HG02852 (cell line): ENCODE measurements around the gene CERK.
"Not testable (repeated sequence)": the region's sequence is repeated elsewhere in the genome, so short reads cannot be mapped to it uniquely, and the experiment has no call there.

Experiments used
- ATAC-seq: cut with Tn5 transposase; IDR thresholded peaks from one replicate; pipeline ENCODE4 v1.9.1; 2021; ENCODE audit warnings: mild to moderate bottlenecking, moderate library complexity; ENCODE audit not compliant: unreplicated experiment

Gene CERK

DNA sequence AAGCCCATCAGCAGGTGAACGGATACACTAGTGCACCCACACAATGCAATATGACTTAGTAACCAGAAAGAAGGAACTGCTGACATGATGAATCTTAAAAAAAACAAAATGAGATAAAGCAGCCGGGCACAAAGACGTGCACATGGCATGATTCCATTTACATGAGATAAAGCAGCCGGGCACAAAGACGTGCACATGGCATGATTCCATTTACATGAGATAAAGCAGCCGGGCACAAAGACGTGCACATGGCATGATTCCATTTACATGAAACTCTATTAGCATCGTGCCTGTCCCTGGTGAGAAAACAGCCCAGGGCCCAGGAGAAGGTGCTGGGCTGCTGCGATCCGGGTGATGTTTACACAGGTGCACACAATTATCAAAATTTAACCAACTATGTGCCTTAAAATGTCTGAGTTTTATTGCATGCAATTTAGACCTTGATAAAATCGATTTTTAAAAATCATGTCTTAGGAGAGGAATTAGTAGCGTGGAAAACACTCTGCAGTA is 3.8 kb downstream of the CERK start:
- not testable (repeated sequence) for ATAC-seq

DNA sequence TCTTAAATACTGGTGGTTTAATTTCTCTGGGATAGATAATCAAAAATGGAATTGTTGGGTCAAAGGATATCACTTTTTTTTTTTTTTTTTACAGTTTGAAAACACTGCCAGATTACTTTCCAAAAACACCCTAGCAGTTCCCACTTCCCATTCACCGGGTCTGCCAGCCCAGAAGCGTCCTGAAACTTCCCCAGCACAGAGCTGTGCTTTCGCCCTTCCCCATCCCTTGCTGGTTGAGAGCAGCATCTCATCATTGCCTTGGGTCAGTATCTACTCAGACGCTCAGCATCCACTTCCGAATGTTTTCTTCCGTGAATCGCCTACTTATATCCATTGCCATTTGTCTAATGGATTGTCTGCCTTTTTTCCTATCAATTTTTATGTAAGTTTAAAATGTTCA is 5.5 kb downstream of the CERK start:
- ATAC-seq, result no peak

DNA sequence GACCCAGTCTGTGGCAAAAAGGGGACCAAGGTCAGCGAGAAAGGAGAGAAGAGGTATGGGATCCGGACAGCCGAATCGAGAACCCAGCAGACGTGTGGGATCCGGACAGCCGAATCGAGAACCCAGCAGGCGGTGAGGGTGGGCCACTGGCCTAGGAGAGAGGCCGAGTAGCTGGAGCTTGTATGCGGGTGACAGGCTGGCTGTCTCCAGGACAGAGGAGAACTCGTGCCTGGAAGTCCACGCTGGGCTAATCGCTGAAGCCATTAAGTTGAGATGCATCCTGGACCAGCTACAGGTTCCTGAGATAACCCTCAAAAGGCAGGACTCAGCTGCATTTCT is 6.0 kb downstream of the CERK start:
- no peak for ATAC-seq

DNA sequence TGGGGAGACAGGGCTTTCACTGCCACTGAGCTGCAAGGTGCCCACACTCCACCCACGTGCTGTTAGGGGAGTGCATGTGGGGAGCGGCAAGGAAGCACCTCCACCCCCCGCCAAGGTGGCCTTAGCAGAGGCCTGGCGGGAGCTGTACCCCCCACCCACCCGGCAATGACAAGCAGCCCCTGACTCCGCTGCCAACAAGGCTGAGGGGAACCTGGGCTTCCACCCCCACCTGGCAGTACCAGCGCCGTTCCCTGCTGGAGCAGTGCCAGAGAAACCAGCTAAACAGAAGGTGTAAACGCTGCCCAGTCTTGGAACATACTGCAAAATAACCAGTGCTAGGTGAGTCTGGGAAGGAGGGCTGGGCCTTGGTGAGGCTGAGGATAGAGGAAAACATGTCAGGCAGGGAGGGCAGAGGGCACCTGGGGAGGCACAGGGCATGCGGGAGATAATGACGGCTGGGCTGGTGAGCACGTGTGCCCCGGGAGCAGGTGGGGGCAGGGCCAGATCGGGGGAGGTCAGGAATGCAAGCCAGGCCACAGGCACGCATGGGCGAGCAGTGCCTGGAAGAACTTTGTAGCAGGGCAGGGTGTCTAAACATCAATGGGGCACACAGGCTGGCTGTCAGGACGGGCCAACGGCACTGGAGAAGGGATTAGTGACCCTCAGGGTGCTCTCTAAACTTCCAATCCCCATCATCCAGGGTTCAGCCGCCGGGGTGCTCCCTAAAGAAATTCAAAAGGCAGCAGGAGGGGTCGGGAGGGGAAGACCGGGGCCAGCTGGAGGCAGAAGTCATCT is 6.6 kb downstream of the CERK start:
- no peak for ATAC-seq

DNA sequence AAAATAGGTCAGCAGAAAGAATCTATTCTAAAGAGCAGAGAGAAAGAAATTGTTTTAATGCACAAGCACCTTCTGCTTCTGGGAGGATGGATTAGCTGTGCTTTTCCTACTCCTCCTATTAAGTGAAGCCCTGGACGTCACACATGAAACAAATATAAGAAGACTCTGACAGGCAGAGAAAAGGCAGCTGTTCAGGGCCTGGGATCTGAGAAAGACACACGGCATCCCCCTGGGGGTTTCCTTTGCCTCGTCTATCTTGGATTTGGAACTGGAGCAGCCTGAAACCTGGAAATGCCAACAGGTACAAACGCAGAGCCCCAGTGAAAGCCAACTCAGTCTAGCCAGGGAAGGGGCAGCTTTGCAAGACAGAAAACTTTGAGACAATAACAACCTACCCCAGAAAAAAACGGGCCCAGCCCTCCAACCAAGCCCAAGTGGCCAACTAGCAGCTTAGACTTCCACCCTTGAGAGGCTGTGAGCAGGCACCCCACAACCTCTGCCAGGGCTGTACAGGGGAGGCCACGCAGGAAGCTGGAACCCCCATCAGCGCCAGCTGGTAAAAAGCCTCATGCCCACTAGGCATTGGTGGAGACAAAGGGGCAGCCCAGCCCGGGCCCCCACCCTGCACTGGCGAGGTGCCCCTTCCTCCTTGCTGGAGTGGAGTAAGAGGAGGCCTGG is 7.3 kb downstream of the CERK start:
- no peak for ATAC-seq

DNA sequence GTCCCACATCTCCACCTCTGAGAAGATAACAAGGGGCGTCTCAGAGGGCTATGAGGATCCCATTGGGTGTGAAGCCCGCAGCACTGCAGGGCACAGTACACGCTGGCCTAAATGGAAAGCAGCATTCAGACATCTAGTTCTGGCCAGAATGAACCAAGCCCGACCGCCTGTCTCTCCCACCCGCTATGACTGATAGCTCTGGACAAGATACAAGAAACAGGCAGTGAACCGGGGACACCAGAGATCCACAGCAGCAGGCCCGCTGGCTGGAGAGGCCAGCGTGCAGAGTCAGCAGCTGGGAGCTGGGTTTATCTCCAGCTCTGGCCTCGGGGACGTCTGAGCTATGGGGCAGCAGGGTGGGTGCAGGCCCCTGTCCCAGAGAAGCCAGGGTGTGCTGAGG is 9.6 kb downstream of the CERK start:
- no peak for ATAC-seq

DNA sequence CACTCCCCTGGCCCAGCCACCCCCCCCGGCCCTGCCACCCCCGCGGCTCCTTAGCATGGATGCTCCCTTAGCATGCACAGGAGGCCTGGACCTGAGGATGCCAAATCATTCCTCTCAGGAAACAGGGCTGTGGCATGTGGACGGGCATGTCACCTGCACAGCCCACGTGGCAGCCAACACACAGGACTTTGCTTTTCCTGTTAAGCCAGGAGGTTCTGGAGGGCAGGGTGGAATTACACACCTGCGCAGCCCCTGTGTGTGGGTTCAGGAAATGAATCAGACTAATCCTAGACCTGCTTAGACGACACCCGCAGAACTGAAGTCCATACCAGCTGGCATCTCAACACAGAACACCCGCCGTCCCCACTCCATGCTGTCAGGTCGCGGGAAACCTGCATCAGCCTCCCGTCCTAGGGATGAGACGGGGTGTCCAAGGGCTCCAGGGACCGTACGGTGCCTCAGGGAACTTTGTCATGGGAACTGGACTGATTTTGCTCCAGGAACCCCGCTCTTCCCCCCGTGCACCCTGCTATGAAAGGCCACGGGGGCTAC is 10.2 kb downstream of the CERK start:
- no peak for ATAC-seq

DNA sequence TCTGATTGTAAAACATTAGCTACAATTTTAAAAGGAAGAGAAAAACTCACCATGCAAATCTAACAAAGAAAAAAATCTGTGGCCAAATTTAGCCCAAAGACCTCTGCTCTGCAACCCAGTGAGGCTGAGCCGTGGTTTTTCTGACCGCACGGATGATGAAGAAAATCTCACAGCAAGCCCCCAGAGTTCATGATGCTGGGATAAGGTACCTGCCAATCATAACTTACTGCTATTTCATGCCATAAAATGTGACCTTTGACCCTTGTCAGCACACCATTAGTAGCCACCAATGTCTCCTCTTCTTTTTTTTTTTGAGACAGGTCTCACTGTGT is 11.1 kb downstream of the CERK start:
- ATAC-seq, result no peak

DNA sequence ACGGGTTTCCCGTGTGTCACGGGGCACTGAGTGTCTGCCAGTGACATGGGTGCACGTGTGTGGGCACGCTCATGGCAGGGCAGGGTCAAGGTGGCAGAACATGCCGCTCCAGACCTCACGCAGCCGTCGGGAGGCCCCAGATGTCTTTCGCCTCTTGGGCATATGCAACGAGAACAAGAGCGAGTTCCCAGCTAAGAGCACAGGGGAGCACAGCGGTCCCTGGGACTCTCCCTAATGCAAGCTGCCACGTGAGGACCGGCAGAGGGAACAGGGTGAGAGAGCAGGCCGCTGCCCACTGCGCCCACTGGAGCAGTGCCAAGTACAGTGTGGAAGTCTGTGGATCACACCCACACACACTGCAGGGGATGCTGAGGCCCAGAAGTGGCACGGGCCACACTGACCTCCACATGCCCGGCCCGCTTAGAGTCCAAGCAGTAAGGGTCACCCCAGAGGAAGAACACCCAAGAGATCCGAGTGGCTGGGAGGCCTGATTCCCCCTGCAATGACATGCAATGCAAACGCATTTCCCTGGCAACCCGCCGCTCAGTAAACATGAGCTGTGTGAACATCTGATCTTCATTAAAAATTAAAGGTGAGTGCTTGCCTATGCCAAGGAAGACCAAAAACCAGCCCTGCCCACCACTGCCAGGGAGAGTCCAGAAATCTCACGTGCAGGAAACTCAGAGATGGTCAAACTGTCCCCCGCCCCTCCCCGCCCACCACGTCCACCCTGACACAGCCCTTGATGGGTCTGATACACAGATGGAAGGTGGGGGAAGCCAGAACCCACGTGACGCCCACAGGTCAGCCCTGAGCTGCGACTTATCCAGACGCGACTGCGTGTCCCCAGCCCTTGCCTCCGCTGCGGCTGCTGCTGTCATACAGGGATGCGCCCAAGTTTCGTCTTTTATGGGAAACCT is 11.7 kb downstream of the CERK start:
- ATAC-seq, result no peak

DNA sequence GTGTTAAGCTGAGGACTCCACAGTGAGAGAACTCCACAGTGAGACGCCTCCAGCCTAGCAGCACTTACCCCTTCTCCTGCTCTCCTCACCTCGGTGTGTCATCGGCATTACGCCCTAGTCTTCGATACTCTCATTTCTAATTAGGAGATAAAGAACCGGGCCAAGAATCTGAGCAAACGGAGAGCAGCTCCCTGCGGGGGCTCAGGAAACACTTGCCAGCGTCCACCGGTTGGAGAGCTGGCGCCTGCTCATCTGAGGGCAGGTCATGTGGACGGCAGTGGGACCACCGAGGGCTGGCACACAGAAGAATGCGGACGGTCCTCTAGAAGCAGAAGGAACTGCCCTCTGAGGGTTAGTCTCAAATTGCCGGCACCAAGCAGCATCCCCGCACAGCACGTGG is 13.0 kb downstream of the CERK start:
- no peak for ATAC-seq

DNA sequence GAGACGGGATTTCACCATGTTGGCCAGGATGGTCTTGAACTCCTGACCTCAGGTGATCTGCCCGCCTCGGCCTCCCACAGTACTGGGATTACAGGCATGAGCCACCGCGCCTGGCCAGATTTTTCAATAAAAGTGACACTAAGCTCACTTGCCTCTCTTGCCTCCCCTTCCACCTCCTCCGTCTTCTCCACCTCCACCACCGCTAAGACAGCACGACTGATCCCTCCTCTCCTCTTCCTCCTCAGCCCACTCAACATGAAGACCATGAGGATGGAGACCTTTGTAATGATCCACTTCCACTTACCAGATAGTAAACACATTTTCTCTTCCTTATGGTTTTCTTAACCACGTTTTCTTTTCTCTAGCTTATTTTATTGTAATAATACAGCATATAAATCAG is 14.2 kb downstream of the CERK start:
- ATAC-seq, result no peak

DNA sequence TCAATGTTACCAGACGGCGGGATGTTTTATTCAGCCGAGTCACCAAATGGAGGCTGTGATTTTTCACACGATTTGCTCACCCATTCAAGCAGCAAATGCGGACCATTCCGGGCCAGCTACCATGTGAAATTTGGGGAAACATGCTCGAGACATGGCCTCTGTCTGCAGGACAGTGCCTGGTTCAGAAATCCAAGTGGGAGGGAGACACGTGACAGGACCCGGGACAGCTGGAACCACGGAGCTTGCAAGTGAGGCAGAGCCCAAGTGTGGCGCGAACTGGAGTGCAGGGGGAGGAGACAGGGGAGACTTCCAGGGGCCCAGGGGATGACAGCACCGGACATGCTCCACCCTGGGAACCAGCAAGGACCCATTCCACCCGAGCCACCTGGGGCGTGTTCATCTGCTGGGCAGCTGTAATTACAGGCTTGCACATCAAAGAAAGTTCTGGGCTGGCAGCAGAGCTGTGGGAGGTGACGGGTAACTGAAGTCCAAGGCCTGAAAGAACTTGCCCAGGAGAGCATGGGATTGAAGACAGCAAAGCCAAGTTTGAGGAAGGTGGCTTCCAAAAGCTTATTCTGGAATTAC is 16.5 kb downstream of the CERK start:
- ATAC-seq, result no peak

DNA sequence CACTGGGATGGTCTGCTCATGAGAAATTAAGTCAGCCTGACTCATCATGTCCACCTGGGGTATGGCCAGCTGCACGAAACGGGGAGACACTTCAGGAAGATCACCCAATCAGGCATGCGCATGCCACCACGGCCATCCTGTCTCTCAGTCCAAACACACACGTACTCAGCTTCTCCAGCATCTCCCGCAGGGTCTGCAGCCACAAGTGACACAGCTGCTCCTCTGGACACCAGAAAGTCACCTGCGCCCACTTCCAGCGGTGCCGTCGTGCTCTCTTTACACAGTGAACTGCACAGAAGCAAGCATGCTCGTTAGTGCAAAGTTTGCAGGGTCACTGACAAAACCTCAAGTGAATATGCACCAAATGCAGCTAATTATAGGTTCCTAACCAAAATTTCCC is 18.1 kb downstream of the CERK start:
- no peak for ATAC-seq

DNA sequence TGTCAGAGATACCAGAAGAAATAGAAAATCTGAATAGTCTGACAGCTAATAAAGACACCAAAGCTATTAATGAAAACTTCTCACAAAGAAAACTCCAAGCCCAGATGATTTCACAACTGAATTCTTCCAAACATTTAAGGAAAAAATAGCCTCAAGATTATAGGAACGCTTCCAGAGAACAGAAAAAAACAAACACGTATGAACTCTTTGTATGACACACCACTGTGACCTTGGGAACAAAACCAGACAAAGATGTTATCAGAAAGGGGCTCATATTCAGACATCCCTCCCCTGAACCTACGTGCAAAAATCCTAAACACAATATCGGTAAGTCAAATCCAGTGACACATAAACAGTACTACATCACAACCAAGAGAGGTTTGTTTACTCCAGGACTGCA is 23.5 kb downstream of the CERK start:
- ATAC-seq, result no peak

DNA sequence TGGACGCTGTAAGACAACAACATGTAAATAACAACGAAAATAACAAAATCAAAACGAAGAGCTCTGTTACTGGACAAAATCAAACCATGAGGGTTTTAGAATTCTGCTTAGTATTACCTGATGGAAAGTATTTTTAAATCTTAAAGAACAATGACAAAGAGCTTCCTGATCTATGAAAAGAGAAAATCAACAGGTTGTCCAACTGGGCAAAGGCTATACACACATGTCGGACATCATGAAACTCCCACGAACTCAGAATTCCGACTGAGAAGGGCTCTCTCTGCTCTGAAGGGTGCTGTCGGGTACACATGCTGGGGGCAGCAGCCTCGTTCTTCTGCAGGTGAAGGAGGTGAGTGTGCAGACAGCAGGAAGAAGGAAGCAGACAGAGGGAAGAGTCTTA is 25.8 kb downstream of the CERK start:
- no peak for ATAC-seq

DNA sequence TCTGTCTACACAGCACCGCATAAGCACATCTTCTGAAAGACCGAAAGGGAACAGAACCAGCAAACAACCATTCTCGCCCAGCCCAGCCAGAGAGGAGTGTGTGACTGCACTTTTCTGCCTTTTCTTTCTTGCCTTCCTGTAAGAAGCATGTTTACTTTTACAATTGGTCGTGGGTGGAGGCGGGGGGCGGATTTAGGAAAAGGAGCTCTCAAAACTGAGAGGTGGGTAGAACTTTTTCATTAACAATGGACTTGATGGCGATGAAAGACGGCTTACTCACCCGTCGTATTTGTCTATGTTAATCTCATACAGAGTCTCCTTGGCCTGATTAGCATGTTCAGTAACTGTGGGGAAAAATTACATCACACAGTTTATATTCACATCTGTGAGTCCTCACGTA is 27.2 kb downstream of the CERK start:
- no peak for ATAC-seq

DNA sequence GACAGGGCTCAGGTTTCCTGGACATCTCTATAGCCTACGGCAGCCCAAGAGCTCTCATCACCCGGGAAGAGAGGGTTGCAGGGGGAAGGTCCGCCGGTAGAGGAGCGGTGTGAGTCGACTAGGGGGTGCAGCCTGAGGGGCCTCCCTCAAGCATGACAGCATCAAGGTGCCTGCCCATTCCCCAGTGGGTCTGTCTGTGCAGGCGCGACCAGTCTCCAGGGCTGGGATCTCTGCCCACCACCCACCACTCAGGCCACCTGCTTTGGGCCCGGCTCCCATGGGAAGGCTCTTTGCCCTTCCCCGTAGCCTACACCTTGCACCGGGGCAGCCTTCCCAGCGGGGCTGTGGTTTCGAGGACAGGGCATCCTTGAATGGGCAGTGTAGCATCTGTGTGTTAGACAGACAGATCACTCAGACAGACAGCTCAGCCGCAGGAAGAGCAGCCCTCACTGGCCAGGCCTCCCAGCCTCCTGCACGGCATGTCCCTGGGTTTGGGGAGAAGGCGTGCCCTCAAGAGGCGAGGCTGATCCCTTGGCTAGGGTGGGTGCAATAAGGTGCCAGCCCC is 29.2 kb downstream of the CERK start:
- ATAC-seq, result no peak

DNA sequence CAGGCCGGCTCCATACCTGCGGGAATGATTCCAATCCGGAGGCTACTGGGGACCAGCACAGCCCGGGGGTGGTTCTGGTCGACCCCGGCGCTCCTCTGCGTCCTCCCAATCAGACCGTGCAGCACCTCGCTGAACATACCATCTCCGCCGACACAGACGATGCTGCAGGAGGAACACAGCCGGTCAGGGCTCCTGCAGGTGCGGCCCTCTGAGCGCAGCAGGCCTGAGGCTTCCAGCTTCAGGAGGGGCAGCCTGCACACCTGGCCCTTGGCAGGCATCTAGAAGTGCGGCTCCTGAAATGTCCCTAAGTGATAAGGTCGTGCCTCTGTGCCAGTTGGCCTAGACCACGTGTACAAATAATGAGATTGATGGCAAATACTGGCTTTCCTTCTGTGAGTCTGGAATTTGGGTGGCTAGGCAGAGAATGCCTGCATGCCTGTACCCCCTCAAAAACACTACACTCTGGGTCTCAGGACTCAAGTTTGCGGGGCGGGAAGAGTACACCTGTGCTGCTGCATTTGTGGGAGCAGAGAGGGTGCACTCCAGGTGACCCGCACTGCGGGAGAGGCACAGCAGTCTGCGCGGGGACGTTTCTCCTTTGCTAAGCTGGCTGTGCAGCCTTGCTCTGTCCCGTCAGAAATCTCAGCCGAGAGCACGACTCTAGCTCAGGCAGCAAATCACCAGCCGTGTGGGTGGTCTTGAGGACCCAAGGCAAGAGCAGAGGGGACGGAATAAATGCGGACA is 30.1 kb downstream of the CERK start:
- ATAC-seq, result no peak

DNA sequence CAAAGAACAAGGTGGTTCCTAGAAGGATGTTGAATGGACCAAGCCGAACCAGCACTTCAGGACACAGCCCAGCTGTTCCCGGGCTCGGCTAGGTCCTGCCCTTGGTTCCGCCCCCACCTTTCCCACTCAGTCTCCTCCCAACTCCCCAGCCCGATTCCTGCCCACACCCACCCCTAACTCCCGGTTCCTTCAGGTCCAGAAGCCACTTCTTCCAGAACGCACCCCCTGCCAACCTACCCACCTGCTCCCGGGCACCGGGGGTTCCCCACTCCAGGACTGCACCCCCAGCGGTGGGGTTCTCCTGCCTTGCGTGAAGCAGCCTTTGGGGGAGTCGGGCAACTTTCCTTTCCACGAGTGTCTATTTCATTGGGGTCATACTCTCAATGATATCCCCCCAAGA is 30.7 kb downstream of the CERK start:
- ATAC-seq, result no peak

DNA sequence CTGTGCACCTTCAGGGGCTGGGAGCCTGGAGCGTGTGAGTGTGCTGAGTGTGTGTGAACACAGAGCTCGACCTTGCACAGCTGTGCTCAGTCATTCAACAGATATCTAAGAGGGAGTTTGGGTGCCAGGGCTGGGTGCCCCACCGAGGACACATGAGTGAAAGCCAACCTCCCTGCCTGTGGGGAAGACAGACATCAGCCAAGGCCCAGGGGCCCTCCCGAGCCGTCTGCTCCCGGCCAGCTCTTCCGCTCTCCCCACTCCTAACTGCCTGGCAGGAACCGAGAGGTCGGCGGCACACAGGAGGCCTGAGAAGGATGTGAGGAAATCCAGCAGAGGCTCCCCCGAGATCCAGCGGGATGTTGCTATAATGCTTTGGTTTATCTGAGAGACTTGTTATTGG is 32.0 kb downstream of the CERK start:
- ATAC-seq, result no peak
